Osteoblast (primary cell): ENCODE results near the gene SEMA3G. TPM values are rescaled to one million over a fixed set of nuclear protein-coding genes. Genes with fewer than 3 reads are reported as not detected.
A peak's percentile ranks its signal among the peaks of the same experiment; 100 is the strongest.

Experiments
- DNase-seq: peaks from one replicate; pipeline ENCODE4 v3.0.0; 2011; ENCODE audit warnings: low spot score, mixed read lengths; ENCODE audit not compliant: insufficient read length; ENCODE audit errors: missing footprints
- H2AFZ ChIP-seq: 2 replicates; pipeline ENCODE4 v1.6.0; 2011; ENCODE audit warnings: mild to moderate bottlenecking, low read length
- H3K27ac ChIP-seq: 2 replicates; pipeline ENCODE4 v1.5.1; 2011; ENCODE audit warnings: mild to moderate bottlenecking, low read depth, low read length, moderate library complexity
- H3K27me3 ChIP-seq: 2 replicates; pipeline ENCODE4 v1.6.0; 2012; ENCODE audit warnings: mild to moderate bottlenecking, control low read depth, inconsistent platforms, low read length, moderate library complexity; ENCODE audit not compliant: insufficient read depth
- H3K36me3 ChIP-seq: 2 replicates; pipeline ENCODE4 v1.5.1; 2011; ENCODE audit warnings: mild to moderate bottlenecking, low read length, control low read depth, moderate library complexity; ENCODE audit not compliant: insufficient read depth
- H3K4me1 ChIP-seq: 2 replicates; pipeline ENCODE4 v1.5.1; 2011; ENCODE audit warnings: mild to moderate bottlenecking, low read length, control low read depth, moderate library complexity; ENCODE audit not compliant: insufficient read depth
- H3K4me2 ChIP-seq: 2 replicates; pipeline ENCODE4 v1.6.0; 2011; ENCODE audit warnings: mild to moderate bottlenecking, low read length; ENCODE audit not compliant: insufficient read depth
- H3K4me3 ChIP-seq: fragments of 200-600 bp; sonication (generic); 3 replicates; pipeline ENCODE4 v1.5.1; 2012; ENCODE audit warnings: mild to moderate bottlenecking, low read length, inconsistent platforms; ENCODE audit not compliant: insufficient read depth
- H3K79me2 ChIP-seq: 2 replicates; pipeline ENCODE4 v1.6.0; 2012; ENCODE audit warnings: mild to moderate bottlenecking, low read length, control low read depth, inconsistent platforms; ENCODE audit not compliant: insufficient read depth
- H3K9me3 ChIP-seq: 2 replicates; pipeline ENCODE4 v1.5.1; 2011; ENCODE audit warnings: low read depth, low read length, control low read depth
- H4K20me1 ChIP-seq: 2 replicates; pipeline ENCODE4 v1.6.0; 2012; ENCODE audit warnings: mild to moderate bottlenecking, low read length, control low read depth; ENCODE audit not compliant: insufficient read depth
- CTCF ChIP-seq: IDR thresholded peaks from 2 replicates; pipeline ENCODE4 v1.5.1; 2011; ENCODE audit warnings: mild to moderate bottlenecking, low read depth, low read length, moderate library complexity; ENCODE audit errors: extremely low read depth
- total RNA-seq: library from RNA; depleted of rRNA; stranded (reverse); fragments of >200 nt; gene quantifications from 2 replicates; pipeline ENCODE4 v1.2.3, GENCODE V29; 2012

SEMA3G gene
- total RNA-seq, 1 donor, result not detected

GRCh38 chr3:52479037-52479876, 34.4 kb upstream of the SEMA3G start:
- H3K4me1 ChIP-seq, result no peaks in the 10 kb centered on the region
- H3K4me3 ChIP-seq, result no peak overlapping the region
- H2AFZ ChIP-seq, result no peak overlapping the region
- H3K4me2 ChIP-seq, result no peak overlapping the region
- peak; percentile 69 for DNase-seq
- H3K36me3 ChIP-seq, result peaks cover 83% of the 10 kb centered on the region
- TF ChIP-seq CTCF, result no peak
- no peaks in the 10 kb centered on the region for H3K79me2 ChIP-seq
- no peak overlapping the region for H3K27ac ChIP-seq
- no peaks in the 10 kb centered on the region for H3K27me3 ChIP-seq
- no peaks in the 10 kb centered on the region for H3K9me3 ChIP-seq
- peaks cover 11% of the 10 kb centered on the region for H4K20me1 ChIP-seq

- H3K27me3 ChIP-seq, result no peaks in the 10 kb centered on the region
- peaks cover 93% of the 10 kb centered on the region for H3K36me3 ChIP-seq
- TF ChIP-seq CTCF, result no peak
- no peak overlapping the region for H3K4me3 ChIP-seq
- DNase-seq, result peak; percentile 36
- peaks cover 6% of the 10 kb centered on the region for H3K79me2 ChIP-seq
- no peaks in the 10 kb centered on the region for H3K9me3 ChIP-seq
- H3K27ac ChIP-seq, result no peak overlapping the region
- no peak overlapping the region for H3K4me2 ChIP-seq
- H3K4me1 ChIP-seq, result no peaks in the 10 kb centered on the region
- H4K20me1 ChIP-seq, result peaks cover 18% of the 10 kb centered on the region
- H2AFZ ChIP-seq, result no peak overlapping the region
Observed at GRCh38 chr3:52477796-52478095, 32.8 kb upstream of the SEMA3G start.

DNA sequence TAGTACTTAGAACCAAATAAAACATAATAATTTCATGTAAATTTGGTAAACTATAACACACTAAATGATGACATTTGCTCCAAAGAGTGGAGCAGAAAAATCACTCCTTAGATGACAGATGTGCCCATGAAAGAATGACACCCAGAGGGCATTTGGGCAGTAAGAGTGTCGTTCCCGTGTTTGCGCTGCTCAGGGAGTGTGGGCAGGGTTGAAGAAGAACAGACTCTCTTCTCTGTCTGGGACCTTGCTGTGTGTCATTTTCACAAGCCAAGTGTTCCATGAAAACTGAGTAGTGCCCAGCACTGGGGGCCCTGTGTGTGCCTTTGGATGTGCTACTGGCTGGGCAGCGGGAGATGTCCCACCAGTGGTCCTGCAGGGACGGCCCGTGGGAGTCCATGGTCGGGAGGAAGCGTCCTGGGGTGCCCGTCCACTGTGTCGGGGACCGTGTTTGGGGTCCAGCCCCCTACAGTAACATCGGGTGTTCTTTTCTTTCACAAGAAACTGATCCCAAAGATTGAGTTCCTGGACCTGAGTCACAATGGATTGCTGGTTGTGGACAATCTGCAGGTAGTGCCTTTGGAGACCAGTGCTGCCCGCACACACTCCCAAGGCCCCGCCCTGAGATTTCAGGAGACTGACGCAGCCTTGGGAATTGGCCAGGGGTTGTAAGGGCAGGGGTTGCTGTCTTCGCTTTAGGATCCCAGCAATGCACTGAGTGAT, 32.3 kb upstream of the SEMA3G start:
- H3K27ac ChIP-seq, result no peak overlapping the region
- DNase-seq, result peak; percentile 43
- H3K9me3 ChIP-seq, result no peaks in the 10 kb centered on the region
- peaks cover 9% of the 10 kb centered on the region for H3K79me2 ChIP-seq
- H3K27me3 ChIP-seq, result no peaks in the 10 kb centered on the region
- peaks cover 94% of the 10 kb centered on the region for H3K36me3 ChIP-seq
- H2AFZ ChIP-seq, result no peak overlapping the region
- peaks cover 23% of the 10 kb centered on the region for H4K20me1 ChIP-seq
- TF ChIP-seq CTCF, result no peak
- H3K4me3 ChIP-seq, result no peak overlapping the region
- no peaks in the 10 kb centered on the region for H3K4me1 ChIP-seq
- no peak overlapping the region for H3K4me2 ChIP-seq

DNA sequence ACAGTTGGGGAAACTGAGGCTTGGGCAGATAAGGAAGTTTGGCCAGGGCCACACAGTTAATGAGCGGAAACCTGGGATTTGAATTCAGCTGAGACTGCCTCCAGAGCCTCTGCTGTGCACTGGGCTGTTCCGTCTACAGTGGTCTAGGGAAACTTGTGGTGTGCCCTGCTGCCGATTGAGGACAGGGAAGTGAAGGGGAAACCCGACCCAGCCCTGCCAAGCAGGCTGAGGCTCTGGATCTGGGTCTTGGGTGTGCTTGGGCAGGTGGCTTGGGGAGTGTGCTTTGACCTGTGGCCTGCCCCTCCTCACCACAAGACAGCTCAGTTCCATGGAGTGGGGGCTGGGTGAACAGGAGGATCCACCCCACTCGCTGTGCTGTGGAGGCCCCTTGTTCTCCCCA, 28.1 kb upstream of the SEMA3G start:
- Histone ChIP-seq H3K27ac (no peak overlapping the region), H3K27me3 (no peaks in the 10 kb centered on the region), H3K9me3 (no peaks in the 10 kb centered on the region), H3K4me2 (no peak overlapping the region), H4K20me1 (peaks cover 28% of the 10 kb centered on the region), H2AFZ (no peak overlapping the region), H3K4me3 (no peak overlapping the region), H3K4me1 (peaks cover 6% of the 10 kb centered on the region), H3K79me2 (peaks cover 37% of the 10 kb centered on the region), H3K36me3 (peaks cover 71% of the 10 kb centered on the region)
- no peak for TF ChIP-seq CTCF
- DNase-seq, result peak; percentile 42
